Anterior cingulate cortex (tissue), 58 donors: Measurements from ENCODE around the gene CMTM4.
"Not testable (repeated sequence)": the region's sequence is repeated elsewhere in the genome, so short reads cannot be mapped to it uniquely, and the experiment has no call there.

Source experiments
- DNase-seq, 58 donors: peaks; one replicate each; lab custom pipeline; 2025; lab: John Stamatoyannopoulos, UW

CMTM4 gene

DNA sequence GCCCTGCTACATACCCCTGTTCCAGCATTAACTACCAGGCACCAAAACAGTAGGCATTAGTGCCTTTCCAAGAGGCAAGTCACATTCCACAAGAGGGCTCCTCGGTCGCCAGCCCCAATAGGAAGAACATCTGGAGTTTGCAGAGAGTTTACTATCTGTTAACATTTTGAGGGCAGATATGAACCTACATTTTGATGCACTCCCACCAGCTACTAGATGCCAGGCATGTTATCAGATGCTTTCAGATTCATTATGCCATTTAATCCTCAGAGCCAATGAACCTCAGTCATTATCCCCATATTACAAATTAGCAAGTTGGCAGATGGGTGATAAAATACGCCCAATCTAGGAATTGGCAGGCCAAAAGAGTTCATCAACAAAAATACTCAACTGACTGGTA lies 121.5 kb downstream of the CMTM4 start:
- DNase-seq = no peak

- no peak for DNase-seq
Measured at GRCh38 chr16:66574531-66574930, 122.0 kb downstream of the CMTM4 start.

DNA sequence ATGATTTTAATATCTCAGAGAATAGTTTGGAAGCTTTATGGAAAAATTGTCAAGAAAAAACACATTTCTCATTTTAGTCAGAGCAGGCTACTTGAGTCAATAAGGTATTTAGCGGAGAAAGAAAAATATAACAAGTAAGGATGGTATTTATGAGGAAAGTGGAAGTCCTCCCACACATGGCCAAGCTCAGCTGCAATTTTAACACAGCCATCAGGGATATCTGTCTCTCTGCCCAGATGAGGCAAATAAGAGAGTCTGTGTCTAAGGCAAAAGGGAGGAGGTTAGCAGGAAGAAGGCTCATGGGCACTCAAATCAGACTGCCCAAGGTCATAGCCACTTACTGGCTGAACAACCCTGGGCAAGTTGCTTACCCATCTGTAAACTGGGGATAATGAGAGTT lies 122.5 kb downstream of the CMTM4 start:
- no peak for DNase-seq

GRCh38 chr16:66572356-66572755 lies 124.2 kb downstream of the CMTM4 start:
- no peak for DNase-seq

GRCh38 chr16:66569827-66570405 lies 126.6 kb downstream of the CMTM4 start:
- DNase-seq = no peak

- no peak for DNase-seq
Measured at GRCh38 chr16:66569131-66569530, 127.4 kb downstream of the CMTM4 start.

DNA sequence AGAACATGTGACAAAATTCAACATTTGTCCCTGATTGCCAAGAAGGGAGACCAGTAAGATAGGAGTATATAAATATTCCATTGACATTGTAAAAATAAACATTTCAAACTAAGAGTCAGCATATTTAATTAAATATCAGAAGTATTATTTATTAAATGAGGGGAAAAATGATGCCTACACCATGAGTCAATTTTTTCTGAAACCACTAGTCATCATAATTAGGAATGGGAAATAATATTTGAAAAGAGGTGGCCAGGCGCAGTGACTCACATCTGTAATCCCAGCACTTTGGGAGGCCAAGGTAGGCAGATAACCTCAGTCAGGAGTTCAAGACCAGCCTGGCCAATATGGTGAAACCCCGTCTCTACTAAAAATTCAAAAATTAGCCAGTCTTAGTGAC lies 128.2 kb downstream of the CMTM4 start:
- no peak for DNase-seq

DNA sequence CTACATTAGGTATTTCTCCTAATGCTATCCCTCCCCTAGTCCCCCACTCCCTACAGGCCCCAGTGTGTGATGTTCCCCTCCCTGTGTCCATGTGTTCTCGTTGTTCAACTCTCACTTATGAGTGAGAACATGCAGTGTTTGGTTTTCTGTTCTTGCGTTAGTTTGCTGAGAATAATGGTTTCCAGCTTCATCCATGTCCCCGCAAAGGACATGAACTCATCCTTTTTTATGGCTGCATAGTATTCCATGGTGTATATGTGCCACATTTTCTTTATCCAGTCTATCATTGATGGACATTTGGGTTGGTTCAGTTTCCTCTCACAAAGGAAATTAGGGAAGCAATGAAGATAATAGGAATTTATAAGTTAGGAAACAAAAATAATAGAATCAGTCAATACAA lies 129.3 kb downstream of the CMTM4 start:
- not testable (repeated sequence) for DNase-seq

GRCh38 chr16:66566051-66566901 lies 130.3 kb downstream of the CMTM4 start, which contains the start of gene CMTM1:
Gene CMTM1, plus strand, starts transcription at chr16:66566439. Its CDS starts 75 bp downstream, at chr16:66566514.
- no peak for DNase-seq
